Stimulated activated CD4-positive, alpha-beta T cell treated with anti-CD3 and anti-CD28 coated beads, Interleukin-1b, Interleukin-23, amount 100 ng/mL, for 48 hours (primary cell): ENCODE data around the gene EID3.
"Not testable (repeated sequence)": the region's sequence is repeated elsewhere in the genome, so short reads cannot be mapped to it uniquely, and the experiment has no call there.

Experiments used
- DNase-seq: peaks from one replicate; pipeline ENCODE4 v3.0.0-alpha.2; 2020

EID3 gene

DNA sequence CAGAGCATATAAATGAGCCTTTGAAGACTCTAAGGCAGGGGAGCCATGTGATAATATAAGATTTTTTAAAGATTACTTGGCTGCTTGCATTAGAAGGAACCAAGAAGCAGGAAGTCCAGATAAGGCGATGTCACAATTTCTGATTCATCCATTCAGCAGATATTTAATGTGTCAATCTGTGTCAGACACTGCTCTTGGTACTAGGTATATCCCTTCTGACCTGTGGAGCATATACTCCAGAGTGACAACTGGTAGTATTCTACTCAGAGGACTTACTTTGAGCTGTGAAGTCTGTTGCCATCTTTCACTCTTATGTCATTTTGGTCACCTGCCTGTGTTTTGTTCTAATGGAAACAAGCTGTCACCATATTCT, 10.7 kb downstream of the EID3 start:
- DNase-seq: no peak

DNA sequence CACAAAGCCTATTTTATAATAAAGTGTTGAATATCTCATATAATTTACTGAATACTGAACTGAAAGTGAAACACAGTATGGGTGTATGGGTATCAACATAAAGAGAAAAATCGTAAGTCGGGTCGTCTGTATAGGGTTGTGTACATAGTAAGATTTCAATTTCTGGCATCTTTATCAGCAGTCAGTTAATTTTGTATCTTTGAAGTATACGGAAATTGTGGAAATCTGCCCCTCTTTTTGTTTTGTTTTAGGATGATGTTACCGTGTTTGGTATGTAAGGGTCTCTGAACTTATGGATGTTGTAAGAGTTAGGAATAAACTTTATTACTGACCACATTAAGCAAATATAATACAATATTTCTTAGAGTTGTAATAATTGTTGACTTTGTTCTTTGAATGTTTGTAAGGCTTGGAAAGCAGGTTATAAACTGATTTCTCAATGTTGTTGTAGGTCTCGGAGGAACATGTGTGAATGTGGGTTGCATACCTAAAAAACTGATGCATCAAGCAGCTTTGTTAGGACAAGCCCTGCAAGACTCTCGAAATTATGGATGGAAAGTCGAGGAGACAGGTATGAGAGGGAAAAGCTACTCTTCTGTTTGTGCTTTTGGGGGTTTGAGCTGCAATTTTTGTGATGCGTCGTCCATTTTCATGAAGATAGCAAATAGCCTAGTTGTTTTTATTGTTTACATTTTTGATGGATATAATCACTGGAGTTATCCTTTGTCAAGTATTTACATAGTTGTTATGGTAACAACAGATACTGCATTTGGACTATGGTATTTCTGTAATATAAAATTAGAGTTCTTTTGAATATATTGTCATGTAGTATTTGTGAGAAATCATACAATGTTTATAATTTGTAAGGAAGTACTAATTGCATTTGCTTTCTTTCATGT, 12.0 kb downstream of the EID3 start:
- DNase-seq: no peak

DNA sequence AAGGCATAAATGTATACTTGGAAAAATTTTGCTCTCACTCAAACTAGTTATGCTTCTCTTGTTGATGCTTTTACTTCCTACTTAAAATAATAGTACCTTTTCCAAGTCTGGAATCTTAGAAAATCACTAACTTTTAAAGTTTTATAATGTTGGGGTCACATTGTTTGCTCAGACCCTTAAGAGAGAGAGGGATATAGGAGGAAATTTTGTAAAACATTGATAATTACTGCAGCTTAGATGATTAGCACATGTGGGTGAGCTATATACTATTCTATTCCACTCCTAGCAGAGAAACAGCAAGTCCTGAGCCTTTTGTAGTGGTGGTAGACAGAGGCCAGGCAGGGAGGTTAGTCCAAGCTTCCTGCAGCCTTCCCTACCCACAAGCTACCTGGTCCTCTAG, 13.4 kb downstream of the EID3 start:
- no peak for DNase-seq

DNA sequence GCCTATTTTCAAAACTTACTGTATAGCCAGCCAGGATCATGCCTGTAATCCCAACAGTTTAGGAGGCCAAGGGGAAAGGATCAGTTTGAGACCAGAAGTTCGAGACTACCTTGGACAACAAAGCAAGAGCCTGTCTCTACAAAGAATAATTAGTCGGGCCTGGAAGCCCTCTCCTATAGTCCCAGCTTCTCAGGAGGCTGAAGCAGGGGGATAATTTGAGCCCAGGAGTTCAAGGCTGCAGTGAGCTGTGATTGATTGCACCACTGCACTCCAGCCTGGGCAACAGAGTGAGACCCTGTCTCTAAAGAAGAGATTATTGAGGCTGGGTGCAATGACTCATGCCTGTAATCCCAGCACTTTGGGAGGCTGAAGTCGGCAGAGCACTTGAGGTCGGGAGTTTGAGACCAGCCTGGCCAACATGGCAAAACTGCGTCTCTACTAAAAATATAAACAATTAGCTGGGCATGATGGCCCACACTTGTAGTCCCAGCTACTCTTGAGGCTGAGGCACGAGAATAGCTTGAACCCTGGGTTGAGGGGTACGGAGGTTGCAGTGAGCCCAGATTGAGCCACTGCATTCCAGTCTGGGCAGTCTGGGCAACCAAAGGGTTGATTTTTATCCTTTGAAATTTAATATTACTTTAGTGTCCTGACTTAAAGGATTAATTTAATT, 14.1 kb downstream of the EID3 start:
- DNase-seq: no peak

DNA sequence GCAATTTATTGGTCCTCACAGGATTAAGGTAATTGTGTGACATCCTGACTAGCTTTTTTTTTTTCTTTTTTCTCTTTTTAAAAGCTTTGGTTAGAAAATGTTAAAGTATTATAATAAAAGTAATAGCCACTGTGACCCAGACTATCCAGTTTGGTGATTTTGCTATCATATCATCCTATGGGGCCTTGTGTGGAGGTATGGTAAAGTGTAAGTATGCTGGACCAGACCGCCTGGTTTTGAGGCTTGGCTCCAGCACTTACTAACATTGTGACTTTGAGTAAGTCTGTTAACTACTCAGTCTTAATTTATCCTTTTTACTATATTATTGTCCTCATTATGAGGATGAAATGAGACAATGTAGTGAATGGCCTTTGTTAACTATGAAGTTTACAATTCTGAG, 15.5 kb downstream of the EID3 start:
- DNase-seq: no peak

DNA sequence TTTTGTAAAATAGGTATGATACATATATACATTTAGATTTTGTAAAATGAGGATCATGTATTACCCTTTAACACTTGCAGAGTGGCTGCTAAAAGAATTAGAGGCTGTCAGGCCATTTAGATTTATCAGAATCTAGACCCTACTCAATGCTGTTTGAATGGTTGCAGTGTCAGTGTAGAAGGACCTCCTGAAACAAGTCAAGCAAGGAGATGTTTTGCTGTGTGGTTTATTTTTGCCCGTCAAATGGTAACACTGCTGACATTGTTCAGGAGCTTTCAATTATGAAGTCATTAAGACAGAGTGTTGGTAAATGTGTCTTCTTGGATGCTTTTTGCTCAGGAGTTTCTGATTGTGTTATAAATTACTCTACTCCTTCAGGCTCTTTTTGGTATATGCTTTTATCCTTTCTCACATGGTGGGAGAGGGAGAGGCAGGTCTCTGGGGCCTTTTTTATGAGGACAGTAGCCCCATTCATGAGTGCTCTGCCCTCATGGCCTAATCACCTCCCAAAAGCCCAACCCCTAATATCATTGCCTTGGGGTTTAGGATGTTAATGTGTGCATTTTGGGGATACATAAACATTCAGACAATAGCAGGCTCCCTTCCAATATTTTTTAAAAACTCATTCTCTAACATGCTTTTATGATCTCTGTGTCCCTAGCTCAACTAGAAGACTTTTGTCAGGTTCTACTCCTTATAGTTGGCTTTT, 16.5 kb downstream of the EID3 start:
- no peak for DNase-seq

DNA sequence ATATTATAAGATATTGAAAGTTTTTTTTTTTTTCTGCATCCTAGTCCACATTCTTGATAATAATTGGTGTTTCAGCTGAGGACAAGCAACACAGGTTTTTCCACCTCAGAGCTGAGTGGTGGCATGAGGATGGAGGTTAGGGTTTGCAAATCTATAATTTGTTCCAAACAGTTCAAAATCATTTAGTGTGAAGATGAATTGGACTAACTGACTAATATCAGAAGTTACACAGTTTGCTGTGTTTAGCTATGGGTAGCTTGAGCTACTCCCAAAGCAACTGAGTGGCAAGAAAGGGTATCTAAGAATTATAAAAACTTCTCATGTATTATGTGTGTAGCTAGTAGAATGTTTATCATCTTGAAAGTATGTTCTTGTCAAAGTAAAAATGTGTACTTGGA, 17.1 kb downstream of the EID3 start:
- no peak for DNase-seq

DNA sequence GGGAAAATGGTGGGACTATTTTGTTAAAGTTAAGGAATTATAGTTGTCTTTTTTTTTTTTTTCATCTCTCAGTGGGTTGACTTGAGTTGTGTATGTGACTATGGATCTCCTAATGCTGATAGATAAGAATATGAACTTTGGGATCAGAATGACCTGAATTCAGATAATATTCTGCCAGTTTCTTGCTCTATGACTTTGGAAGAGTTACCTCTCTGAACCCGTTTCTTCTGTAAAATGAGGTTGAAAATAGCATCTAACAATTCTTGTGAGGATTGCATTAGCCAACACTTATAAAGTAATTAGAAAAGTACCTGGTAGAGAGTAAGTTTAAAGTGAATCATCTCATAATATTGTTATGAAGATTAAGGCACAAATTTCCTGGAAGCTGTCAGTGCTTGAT, 18.4 kb downstream of the EID3 start:
- no peak for DNase-seq

DNA sequence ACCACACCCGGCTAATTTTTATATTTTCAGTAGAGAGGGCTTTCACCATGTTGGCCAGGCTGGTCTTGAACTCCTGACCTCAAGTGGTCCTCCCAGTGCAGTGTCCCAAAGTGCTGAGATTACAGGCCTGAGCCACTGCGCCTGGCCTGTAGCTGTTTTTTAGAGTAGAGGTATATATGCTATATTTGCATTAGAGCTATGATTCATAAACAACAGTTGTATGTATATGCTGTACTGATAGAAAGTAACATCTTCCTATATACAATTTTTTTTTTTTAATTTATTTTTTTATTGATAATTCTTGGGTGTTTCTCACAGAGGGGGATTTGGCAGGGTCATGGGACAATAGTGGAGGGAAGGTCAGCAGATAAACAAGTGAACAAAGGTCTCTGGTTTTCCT, 19.0 kb downstream of the EID3 start:
- not testable (repeated sequence) for DNase-seq

DNA sequence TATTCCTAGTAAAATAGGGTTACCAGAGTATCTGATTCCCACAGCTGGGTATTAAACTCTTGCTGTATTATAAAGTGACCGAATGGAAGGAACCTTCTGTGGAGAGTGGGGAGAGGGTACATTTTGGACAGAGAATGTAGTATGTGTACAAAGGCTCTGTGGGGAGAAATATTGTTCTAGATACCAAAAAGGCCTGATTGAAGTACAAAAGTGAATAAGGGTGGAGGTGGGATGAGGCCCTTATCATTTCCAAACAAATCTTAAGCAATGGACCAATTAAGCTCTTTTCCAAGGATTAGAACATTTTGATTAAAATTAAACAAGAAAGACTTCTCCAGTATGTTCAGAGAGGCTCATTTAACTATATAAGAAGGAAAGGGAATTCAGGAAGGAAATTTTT, 20.4 kb downstream of the EID3 start:
- no peak for DNase-seq

DNA sequence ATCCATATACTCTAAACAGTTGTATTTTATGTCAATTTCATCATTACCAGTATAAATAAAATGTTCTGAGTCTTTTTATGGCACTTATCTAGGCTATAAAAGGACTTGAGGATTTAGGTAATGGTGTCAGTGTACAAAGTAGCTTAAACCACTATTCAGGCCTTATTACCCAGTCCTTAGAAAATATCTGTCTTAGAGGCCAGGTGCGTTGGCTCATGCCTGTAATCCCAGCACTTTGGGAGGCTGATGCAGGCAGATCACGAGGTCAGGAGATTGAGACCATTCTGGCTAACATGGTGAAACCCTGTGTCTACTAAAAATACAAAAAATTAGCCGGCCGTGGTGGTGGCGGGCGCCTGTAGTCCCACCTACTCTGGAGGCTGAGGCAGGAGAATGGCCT, 24.7 kb downstream of the EID3 start:
- not testable (repeated sequence) for DNase-seq

DNA sequence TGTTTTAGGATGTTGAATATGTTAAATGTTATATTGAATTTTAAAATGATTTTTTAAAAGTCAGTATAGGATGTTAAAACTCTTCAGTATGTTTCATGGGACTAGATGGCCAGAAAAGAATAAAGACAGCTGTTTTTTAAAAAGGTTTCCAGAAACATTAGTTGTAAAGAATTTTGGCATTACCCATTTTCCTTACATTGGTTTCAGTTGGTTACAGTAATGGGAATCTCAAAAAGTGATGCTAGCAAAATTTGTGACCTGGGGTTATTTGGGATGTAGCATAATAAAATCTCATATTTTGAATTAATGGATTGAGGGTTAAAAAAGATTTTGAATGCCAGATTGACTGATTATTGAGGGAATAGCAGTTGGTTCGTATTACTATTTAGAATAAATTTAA, 25.3 kb downstream of the EID3 start:
- DNase-seq: no peak

DNA sequence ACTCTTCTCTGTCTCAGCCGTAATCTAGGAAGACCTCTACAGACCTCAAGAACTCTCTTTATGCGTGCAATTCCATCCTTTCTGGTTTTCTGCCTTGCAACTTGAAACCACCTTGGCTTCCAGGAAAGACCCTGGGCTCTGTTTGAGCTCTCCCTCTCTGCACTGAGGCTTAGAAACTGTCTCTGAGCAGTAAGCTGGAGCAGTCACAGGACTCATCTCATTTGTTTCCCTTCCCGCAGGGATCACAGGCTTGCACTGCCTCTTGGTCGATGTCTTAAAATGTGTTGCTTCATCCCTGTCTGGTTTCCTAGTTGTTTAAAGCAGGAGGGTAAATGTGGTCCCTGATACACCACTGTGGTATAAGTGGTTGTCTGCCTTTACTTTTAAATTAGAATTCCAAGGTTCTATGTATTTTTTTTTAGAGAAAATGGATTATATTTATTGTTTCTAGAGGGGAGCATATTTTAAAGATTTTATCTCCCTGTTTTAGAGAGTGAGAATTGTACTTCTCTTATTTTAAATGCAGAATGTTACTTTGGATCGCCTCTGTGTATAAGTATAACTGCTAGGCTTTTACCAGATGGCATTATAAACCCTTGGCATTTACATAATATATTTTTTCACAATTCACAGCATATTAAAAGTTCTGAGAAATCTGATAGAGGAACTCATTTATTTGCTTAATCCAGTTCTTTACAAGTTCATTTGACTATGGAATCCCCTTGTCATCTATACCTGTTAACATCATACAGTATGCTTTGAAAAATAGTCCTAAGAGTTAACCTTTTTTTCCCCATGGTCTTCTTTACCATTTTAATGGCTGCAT, 26.4 kb downstream of the EID3 start:
- DNase-seq: no peak

DNA sequence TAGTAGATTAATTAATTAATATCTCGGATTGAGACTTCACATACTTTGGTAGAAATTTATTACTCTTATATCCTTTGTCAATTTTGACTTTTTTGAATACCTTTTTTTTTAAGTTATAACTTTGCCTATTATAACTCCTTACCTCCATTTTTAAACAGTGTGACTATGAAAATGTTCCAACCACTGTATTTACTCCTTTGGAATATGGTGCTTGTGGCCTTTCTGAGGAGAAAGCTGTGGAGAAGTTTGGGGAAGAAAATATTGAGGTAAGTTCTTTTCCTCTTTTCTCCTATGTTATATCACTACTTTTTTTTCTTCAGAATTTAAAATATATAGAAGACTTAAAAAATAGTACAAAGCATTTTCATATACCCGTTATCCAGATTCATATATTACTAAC, 27.8 kb downstream of the EID3 start:
- DNase-seq: no peak

DNA sequence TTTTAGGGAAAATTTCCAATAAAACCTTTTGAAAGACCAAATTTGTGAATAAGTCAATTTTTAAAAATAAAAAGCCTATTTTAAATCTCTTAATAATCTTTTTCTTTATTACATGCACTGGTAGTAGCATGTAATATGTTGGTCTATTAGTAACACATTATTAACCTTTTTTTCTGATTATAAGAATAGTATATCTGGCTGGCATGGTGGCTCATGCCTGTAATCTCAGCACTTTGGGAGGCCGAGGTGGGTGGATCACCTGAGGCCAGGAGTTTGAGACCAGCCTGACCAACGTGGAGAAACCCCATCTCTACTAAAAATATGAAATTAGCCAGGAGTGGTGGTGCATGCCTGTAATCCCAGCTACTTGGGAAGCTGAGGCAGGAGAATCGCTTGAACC, 28.7 kb downstream of the EID3 start:
- DNase-seq: not testable (repeated sequence)

DNA sequence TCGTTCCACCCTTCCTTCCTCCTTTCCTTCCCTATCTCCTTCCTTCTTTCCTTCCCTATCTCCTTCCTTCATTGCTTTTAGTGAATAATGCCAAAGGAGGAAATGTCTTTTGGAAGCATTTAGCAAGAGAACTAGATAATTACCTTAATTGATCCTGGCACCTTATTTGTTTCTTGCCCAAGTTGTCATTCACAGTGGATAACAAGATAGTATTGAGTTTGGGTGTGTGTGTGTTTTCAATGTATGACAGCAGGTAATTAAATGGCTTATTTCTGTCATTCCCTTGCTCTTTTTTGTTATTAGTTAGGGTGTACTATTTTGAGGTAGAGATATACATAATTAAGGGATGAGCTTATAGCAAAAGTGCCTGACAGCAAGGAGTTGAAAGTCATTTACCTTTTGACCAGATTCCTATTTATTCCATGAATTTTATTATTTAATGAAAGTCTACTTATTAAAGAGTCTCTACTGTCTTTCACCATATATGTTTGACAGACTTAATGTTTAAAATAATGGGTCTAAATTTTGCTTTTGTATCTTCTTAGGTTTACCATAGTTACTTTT, 30.2 kb downstream of the EID3 start:
- DNase-seq: no peak

DNA sequence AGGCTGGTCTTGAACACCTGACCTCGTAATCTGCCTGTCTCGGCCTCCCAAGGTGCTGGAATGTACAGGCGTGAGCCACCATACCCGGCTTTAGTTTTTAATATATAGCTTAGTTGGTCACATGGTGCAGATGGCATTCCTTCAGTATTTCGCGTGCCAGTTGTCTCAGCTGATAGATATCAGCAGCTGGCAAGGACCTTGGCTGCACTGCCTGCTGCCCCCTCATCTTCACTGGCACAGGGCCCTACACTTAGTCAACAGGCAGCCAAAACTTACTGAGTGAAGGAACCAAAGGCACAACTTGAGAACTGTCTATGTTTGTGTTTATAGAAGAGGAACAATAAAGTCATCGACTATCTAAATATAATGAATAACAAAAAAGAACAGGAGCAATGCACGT, 31.0 kb downstream of the EID3 start:
- no peak for DNase-seq

DNA sequence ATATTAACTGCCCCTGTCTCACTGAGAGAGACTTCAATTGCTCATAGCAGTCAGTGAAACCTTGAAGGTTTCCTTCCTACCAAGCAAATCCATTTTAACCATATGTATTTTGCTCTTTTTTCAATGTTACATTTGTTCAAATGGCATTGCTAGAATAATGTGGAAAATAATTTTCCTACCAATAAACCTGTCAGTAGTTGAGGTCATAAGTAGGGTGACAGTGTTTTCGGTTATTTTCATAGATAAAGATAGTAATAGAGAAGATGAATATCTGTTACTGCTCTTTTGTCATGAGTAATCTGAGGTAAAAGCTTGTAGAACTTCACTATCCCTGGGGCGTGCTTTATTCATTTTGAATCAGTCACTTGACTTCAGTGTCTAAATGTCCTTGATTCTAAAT, 32.6 kb downstream of the EID3 start:
- no peak for DNase-seq

DNA sequence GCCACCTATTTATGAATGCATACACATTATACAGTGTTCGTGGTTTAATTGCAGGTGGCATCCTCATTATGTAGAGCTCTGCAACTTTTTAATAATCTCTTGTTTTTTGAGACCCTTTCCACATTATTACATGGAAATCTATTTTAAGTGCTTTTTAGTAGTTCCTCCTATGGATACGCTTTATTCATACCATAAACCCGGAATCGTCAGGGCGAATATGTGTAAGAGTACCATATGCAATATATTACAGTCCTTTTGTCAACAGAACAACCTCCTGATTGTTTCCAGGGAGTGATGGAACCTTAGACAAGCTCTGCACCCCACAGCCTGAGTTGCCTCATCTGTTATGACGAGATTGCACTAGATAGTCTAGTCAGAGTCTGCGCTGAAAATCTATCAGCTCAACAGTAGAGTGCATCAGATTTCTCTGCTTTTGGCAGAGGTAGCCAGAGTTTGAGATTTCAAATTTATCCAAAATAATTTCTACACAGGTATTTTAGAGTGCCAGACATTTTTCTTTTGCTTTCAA, 33.6 kb downstream of the EID3 start:
- DNase-seq: no peak

DNA sequence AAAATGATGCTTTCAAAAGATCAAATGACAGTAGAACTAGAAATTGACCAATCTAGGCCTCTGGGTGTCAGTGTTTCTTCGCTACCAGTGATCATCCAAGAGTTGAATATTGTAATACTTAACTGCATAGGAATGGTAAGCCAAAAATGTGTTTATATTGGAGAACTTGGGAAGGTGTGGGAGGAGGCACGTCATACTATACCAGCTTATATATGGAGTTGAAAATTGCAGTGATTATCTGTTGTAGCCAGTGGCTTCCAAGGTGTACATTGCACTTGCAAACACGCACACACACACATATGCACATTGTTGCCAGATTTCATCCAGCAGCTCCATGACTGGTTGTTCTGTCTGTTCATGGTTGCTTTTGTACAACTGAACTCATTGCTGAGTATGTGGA, 36.1 kb downstream of the EID3 start:
- DNase-seq: no peak

DNA sequence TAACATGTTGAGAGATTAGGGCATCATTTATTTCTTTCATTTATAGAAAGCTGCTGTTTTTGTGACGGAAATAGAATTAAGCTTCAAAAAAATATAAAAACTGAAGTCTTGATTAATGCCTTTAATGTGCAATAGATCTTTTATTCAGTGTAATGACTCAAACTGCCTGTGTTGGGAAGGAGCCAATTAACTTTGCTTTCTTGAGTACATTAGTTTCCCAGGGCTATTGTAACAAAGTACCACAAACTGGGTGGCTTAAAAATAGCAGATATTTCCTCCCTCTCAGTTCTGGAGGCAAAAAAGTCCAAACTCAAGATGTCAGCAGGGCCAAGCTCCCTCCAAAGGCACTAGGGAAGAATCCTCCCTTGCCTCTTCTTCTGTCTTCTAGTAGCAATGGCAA, 36.6 kb downstream of the EID3 start:
- no peak for DNase-seq

DNA sequence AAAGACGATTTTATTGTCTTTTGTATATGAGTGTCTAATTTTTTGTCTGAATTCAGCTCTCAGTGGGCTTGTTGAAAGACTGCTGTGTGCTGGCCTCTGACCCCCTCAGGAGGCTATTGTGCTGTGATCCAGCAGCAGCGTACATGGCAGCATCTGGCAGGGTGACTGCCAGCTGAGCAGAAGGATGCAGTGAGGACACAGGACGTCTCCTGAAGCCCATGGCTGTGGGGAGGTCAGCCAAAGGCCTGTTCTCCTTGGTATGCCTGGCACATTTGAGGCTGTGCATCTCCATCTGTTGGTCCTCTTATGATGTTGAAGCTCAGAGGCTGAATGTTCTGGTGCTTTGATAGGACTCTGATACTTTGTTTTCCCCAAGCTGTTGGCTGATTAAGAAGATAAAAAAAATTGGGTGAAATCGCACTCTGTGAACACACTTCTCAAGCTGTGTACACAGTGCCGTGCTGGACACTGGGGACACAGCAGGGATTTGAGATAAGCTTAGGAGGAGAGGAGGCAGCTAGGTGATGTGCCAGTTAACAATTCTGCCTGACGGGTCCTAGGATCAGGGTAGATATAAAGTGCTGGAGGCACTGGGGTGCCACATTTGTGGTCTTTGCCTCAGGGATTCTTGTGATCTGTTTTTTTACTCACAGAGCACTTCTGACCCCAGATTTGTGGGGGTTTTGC, 37.5 kb downstream of the EID3 start:
- no peak for DNase-seq
